ENCODE measurements around the gene CHRM4. TPM values are rescaled to one million over a fixed set of nuclear protein-coding genes. Genes with fewer than 3 reads are reported as not detected.
A peak's percentile ranks its signal among the peaks of the same experiment; 100 is the strongest.

CHRM4 gene
- polyA plus RNA-seq, 2 of the 4 experiments (the other 2 are of a cell fraction): 0.17 to 0.28 TPM

DNA sequence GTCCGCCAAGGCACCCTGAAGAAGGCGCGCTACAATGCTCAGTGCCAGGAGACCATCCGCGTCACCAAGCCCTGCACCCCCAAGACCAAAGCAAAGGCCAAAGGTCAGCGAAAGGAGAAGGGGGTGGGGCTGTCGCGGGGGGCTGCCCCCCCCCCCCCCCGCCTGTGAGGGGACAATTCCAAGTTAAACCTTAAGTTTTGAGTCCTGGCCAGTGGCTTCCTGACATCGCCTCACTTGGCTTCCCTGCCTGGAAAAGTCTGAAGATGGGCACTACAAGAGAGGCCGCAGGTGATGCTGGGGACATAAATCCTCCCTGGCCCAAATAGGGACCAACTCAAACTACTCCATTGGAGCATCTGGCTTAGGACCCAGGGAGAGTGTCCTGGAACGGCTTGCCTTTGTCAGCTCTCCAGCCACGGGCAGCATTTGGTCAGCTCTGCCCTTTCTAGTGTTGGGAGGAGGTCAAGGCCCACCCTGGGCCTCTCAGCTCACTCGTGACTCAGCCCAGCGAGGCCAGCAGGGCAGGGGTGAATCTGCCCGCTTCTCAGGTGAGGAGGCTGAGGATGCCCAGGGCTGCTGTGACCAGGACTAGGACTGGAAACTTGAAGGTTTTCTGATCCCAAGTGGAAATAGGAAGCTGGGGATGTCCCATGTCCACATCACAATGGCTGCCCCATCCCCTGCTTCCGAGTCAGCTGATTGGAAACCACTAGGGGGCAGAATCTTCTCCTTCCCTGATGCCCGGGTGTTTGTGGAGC is 8.8 kb downstream of the CHRM4 start:
- FAIRE-seq (no peak), ATAC-seq (peak; percentile 40 to 63; a peak in 4 of 6 replicates), DNase-seq (ENCODE audit: low read depth in 1 of 2, low spot score in 1 of 2) (peak; percentile 75 to 90)
- TF ChIP-seq SMC3 (IDR thresholded peaks at IDR 0.05) (peak; percentile 38; the same call in 1 of the 3 replicates), CTCF (IDR thresholded peaks at IDR 0.05) (peak; percentile 61), RAD21 (conservative IDR thresholded peaks at IDR 0.05 in 1 of 2, IDR thresholded peaks at IDR 0.05 in 1 of 2) (peak in 1 of 2 experiments; percentile 51; a peak in 3 of 5 replicates), FOSL2 (IDR thresholded peaks at IDR 0.05) (no peak), FOSL2 (CRISPR knock-in tag; IDR thresholded peaks at IDR 0.05) (no peak)
- Histone ChIP-seq H3K9me3 (no peaks in the 10 kb centered on the region), H3K4me1 (peaks cover 11% of the 10 kb centered on the region), H3K27ac (no peak overlapping the region), H3K4me2 (no peak overlapping the region), H3K4me3 (no peak overlapping the region)
- 61% methylated on average over 11 of the region's 18 CpGs for WGBS (ENCODE audit: missing lambda C conversion rate)
- POLR2A ChIA-PET: no interaction called here
- CTCF ChIA-PET: interaction anchor here (0.5 to 2.2 kb wide), 32 partner anchors 9 to 438 kb away, joined by 3 to 17 read pairs (median 4); partner anchors contain the start of gene CHRM4

GRCh38 chr11:46381819-46382645 is 9.5 kb downstream of the CHRM4 start:
- no peak for DNase-seq (ENCODE audit: low read depth in 1 of 2, low spot score in 1 of 2)

More at GRCh38 chr11:46381819-46382645, 9.5 kb downstream of the CHRM4 start:
- TF ChIP-seq, protein P1, sequence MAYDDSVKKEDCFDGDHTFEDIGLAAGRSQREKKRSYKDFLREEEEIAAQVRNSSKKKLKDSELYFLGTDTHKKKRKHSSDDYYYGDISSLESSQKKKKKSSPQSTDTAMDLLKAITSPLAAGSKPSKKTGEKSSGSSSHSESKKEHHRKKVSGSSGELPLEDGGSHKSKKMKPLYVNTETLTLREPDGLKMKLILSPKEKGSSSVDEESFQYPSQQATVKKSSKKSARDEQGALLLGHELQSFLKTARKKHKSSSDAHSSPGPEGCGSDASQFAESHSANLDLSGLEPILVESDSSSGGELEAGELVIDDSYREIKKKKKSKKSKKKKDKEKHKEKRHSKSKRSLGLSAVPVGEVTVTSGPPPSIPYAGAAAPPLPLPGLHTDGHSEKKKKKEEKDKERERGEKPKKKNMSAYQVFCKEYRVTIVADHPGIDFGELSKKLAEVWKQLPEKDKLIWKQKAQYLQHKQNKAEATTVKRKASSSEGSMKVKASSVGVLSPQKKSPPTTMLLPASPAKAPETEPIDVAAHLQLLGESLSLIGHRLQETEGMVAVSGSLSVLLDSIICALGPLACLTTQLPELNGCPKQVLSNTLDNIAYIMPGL (CRISPR knock-in tag; IDR thresholded peaks at IDR 0.05; ENCODE audit: borderline replicate concordance): no peak
- TF ChIP-seq ZFP36 (IDR thresholded peaks at IDR 0.05; ENCODE audit: borderline replicate concordance, partially characterized antibody) (no peak), RNF2 (IDR thresholded peaks at IDR 0.05; ENCODE audit: borderline replicate concordance, low read depth) (no peak), NR3C1 (IDR thresholded peaks at IDR 0.05) (no peak), NPAS2 (CRISPR knock-in tag; IDR thresholded peaks at IDR 0.05; ENCODE audit: borderline replicate concordance) (no peak), KDM1A (IDR thresholded peaks at IDR 0.05; ENCODE audit: low read depth) (no peak), CBX8 (IDR thresholded peaks at IDR 0.05) (no peak), FOSB (CRISPR knock-in tag; IDR thresholded peaks at IDR 0.05) (no peak), FOXS1 (CRISPR knock-in tag; IDR thresholded peaks at IDR 0.05) (no peak), POLR2AphosphoS2 (conservative IDR thresholded peaks at IDR 0.05; ENCODE audit: low read length) (no peak), TP53 (CRISPR knock-in tag; IDR thresholded peaks at IDR 0.05) (no peak), CHD2 (IDR thresholded peaks at IDR 0.05; ENCODE audit: low read length, partially characterized antibody) (no peak), TFCP2L1 (CRISPR knock-in tag; IDR thresholded peaks at IDR 0.05) (no peak), ESRRA (IDR thresholded peaks at IDR 0.05; ENCODE audit: borderline replicate concordance, low read length) (no peak), EHMT2 (IDR thresholded peaks at IDR 0.05; ENCODE audit: low read depth) (no peak), FOSL2 (IDR thresholded peaks at IDR 0.05) (no peak), FOSL2 (CRISPR knock-in tag; IDR thresholded peaks at IDR 0.05) (no peak), HDAC2 (IDR thresholded peaks at IDR 0.05) (no peak)
- TF ChIP-seq, protein P2, sequence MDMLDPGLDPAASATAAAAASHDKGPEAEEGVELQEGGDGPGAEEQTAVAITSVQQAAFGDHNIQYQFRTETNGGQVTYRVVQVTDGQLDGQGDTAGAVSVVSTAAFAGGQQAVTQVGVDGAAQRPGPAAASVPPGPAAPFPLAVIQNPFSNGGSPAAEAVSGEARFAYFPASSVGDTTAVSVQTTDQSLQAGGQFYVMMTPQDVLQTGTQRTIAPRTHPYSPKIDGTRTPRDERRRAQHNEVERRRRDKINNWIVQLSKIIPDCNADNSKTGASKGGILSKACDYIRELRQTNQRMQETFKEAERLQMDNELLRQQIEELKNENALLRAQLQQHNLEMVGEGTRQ (IDR thresholded peaks at IDR 0.05): no peak
- Histone ChIP-seq H3K4me3 (peak overlapping the region; percentile 48), H3K27ac (peak overlapping the region; percentile 13 to 85; a peak in 3 of 6 replicates), H3K9me3 (no peaks in the 10 kb centered on the region), H3K4me2 (peak overlapping the region; percentile 99), H3K4me1 (peaks cover 11% of the 10 kb centered on the region)
- ATAC-seq (no peak), FAIRE-seq (no peak)
- ChIA-PET CTCF (interaction anchor here (0.6 to 19.6 kb wide), 8 partner anchors 8 to 362 kb away, joined by 3 to 220 read pairs (median 8); partner anchors contain the start of gene CHRM4), POLR2A (no interaction called here)
- 79% methylated on average over 56 of the region's 66 CpGs for WGBS (ENCODE audit: missing lambda C conversion rate)
